Keratinocyte (primary cell): Measurements from ENCODE around the gene MAPK1IP1L. TPM values are rescaled to one million over a fixed set of nuclear protein-coding genes. Genes with fewer than 3 reads are reported as not detected.
A peak's percentile ranks its signal among the peaks of the same experiment; 100 is the strongest.

Source experiments
- DNase-seq: peaks from one replicate; pipeline ENCODE4 v3.0.0-alpha.2; 2011; ENCODE audit warnings: low read depth, missing footprints, low spot score
- FAIRE-seq: peaks from 2 replicates; lab custom pipeline; 2011; peaks lifted over from hg19 to GRCh38; lab: Jason Lieb, UNC
- H2AFZ ChIP-seq: 2 replicates; pipeline ENCODE4 v1.6.0; 2012; ENCODE audit warnings: low read length, control low read depth, inconsistent platforms; ENCODE audit not compliant: control insufficient read depth
- H3K27ac ChIP-seq: 2 replicates; pipeline ENCODE4 v1.5.1; 2011; ENCODE audit warnings: low read length; ENCODE audit not compliant: control insufficient read depth, insufficient read depth
- H3K27me3 ChIP-seq: 3 replicates; pipeline ENCODE4 v1.6.0; 2011; ENCODE audit warnings: low read length; ENCODE audit not compliant: control insufficient read depth, insufficient read depth; ENCODE audit errors: extremely low read depth
- H3K36me3 ChIP-seq, 2 experiments: 2 replicates in 1 of 2; 3 replicates in 1 of 2; pipeline ENCODE4 v1.5.1; 2011; ENCODE audit warnings: low read length in 2 of 2, mild to moderate bottlenecking in 1 of 2; ENCODE audit not compliant: control insufficient read depth in 2 of 2, insufficient read depth in 2 of 2; ENCODE audit errors: extremely low read depth in 1 of 2
- H3K4me1 ChIP-seq: 3 replicates; pipeline ENCODE4 v1.5.1; 2011; ENCODE audit warnings: low read length; ENCODE audit not compliant: control insufficient read depth, insufficient read depth; ENCODE audit errors: extremely low read depth
- H3K4me2 ChIP-seq: 3 replicates; pipeline ENCODE4 v1.6.0; 2011; ENCODE audit warnings: low read depth, low read length; ENCODE audit not compliant: control insufficient read depth, insufficient read depth; ENCODE audit errors: extremely low read depth
- H3K4me3 ChIP-seq, 3 experiments: fragments of 200-600 bp in 1 of 3; sonication (generic) in 1 of 3; 2 replicates in 2 of 3; 3 replicates in 1 of 3; pipeline ENCODE4 v1.5.1; 2011 to 2016; ENCODE audit warnings: low read length in 3 of 3, mild to moderate bottlenecking in 3 of 3, control low read depth in 2 of 3, inconsistent platforms in 1 of 3, low read depth in 1 of 3, mixed read lengths in 1 of 3, mixed run types in 1 of 3, moderate library complexity in 1 of 3; ENCODE audit not compliant: control insufficient read depth in 2 of 3, insufficient read depth in 2 of 3; ENCODE audit errors: extremely low read depth in 1 of 3
- H3K79me2 ChIP-seq: 2 replicates; pipeline ENCODE4 v1.6.0; 2012; ENCODE audit warnings: low read length; ENCODE audit not compliant: control insufficient read depth, insufficient read depth
- H3K9ac ChIP-seq: 3 replicates; pipeline ENCODE4 v1.6.0; 2011; ENCODE audit warnings: low read length; ENCODE audit not compliant: control insufficient read depth, insufficient read depth; ENCODE audit errors: extremely low read depth
- H3K9me1 ChIP-seq: 3 replicates; pipeline ENCODE4 v1.6.0; 2011; ENCODE audit warnings: low read length; ENCODE audit not compliant: control insufficient read depth, insufficient read depth; ENCODE audit errors: extremely low read depth
- H3K9me3 ChIP-seq: 2 replicates; pipeline ENCODE4 v1.5.1; 2012; ENCODE audit warnings: low read depth, low read length; ENCODE audit not compliant: control insufficient read depth
- H4K20me1 ChIP-seq: 3 replicates; pipeline ENCODE4 v1.6.0; 2011; ENCODE audit warnings: low read length; ENCODE audit not compliant: control insufficient read depth, insufficient read depth; ENCODE audit errors: extremely low read depth
- EZH2 ChIP-seq: IDR thresholded peaks from one replicate; pipeline ENCODE4 v1.6.1; 2012; ENCODE audit warnings: inconsistent platforms, mild to moderate bottlenecking, low read length, moderate library complexity
- dilution Hi-C: fragments of 300-500 bp; cut with MboI; formaldehyde crosslinking; loops from one replicate; pipeline ENCODE4 v1.7.0; 2020; ENCODE audit warnings: low sequenced_read_pairs; ENCODE audit not compliant: extremely low pct_ligation_motif_present
- polyA plus RNA-seq, 5 experiments: library from polyadenylated mRNA; depleted of rRNA in 3 of 5; stranded (reverse) in 3 of 5; stranded (forward) in 1 of 5; unstranded in 1 of 5; fragments of >200 nt; gene quantifications; 1 replicate in 1 of 5; 2 replicates in 3 of 5; 3 replicates in 1 of 5; pipeline versions ENCODE4 v1.2.1 to v1.2.3, GENCODE V29; 2011 to 2012; ENCODE audit warnings: missing spikeins in 2 of 5, low read depth in 1 of 5, low replicate concordance in 1 of 5
- TF ChIP-seq, protein P1 (sequence below), 3 experiments: IDR thresholded peaks in 1 of 3; conservative IDR thresholded peaks in 1 of 3; optimal IDR thresholded peaks in 1 of 3; 2 replicates in 2 of 3; 3 replicates in 1 of 3; pipeline versions ENCODE3 to v1.5.1; 2011; ENCODE audit warnings: low read length in 3 of 3, mild to moderate bottlenecking in 3 of 3, moderate library complexity in 2 of 3, control low read depth in 1 of 3, inconsistent platforms in 1 of 3; ENCODE audit not compliant: insufficient read depth in 2 of 3; ENCODE audit errors: extremely low read depth in 1 of 3

Gene MAPK1IP1L
- polyA plus RNA-seq, 1 donor (not counting 4 experiments of a cell fraction or from before 2014, with no cell fraction given) = 48.5 TPM

DNA sequence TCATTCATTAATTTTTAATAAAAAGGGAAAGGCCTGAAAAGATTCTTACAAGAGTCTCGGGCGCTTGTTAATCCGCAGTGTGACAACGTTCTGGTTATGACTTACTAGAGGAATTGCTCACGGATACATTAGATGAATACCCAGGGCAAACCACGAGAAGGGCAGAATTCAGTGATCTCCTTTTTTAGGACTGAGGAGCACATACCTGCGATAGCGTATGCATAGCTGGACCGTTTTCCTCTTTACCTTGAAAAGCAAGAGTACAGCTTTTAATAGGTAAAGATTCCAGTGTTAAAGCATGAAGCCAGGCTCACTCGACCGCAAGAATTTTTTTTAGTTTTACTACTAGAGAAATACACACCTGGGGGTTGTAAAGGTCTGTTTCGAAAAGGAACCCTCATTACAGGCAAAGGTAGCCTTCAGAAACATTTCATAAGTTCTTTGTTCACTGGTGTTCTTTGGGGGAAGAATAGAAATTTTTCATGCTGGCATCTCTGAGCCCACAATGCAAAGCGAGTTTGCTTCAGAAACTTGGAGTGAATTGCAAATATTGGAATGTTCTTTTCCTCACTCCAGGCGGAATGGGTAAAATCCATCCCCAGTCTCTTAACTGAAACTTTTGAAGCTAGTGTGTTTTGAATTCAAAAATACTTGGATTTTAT is 953 bp downstream of the MAPK1IP1L start:
- Histone ChIP-seq H3K9me3 (no peaks in the 10 kb centered on the region), H4K20me1 (peaks cover 5% of the 10 kb centered on the region), H3K9me1 (no peaks in the 10 kb centered on the region), H3K27ac (peak overlapping the region; percentile 99), H3K79me2 (peaks cover 58% of the 10 kb centered on the region), H3K9ac (peak overlapping the region; percentile 100), H2AFZ (no peak overlapping the region), H3K4me3 (peak overlapping the region; percentile 88 to 100 (median 97)), H3K4me1 (peaks cover 18% of the 10 kb centered on the region), H3K36me3 (peaks cover 0 to 14% of the 10 kb centered on the region in 2 experiments), H3K4me2 (peak overlapping the region; percentile 96), H3K27me3 (no peaks in the 10 kb centered on the region)
- peak; percentile 43 for FAIRE-seq
- TF ChIP-seq, protein P1, sequence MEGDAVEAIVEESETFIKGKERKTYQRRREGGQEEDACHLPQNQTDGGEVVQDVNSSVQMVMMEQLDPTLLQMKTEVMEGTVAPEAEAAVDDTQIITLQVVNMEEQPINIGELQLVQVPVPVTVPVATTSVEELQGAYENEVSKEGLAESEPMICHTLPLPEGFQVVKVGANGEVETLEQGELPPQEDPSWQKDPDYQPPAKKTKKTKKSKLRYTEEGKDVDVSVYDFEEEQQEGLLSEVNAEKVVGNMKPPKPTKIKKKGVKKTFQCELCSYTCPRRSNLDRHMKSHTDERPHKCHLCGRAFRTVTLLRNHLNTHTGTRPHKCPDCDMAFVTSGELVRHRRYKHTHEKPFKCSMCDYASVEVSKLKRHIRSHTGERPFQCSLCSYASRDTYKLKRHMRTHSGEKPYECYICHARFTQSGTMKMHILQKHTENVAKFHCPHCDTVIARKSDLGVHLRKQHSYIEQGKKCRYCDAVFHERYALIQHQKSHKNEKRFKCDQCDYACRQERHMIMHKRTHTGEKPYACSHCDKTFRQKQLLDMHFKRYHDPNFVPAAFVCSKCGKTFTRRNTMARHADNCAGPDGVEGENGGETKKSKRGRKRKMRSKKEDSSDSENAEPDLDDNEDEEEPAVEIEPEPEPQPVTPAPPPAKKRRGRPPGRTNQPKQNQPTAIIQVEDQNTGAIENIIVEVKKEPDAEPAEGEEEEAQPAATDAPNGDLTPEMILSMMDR (optimal IDR thresholded peaks at IDR 0.05 in 1 of 3, IDR thresholded peaks at IDR 0.05 in 1 of 3, conservative IDR thresholded peaks at IDR 0.05 in 1 of 3; ENCODE audit: extremely low read depth in 1 of 3, insufficient read depth in 2 of 3, low read length in 3 of 3) = no peak
- no peak for TF ChIP-seq EZH2
- dilution Hi-C loops = no loop called here
- DNase-seq = no peak

DNA sequence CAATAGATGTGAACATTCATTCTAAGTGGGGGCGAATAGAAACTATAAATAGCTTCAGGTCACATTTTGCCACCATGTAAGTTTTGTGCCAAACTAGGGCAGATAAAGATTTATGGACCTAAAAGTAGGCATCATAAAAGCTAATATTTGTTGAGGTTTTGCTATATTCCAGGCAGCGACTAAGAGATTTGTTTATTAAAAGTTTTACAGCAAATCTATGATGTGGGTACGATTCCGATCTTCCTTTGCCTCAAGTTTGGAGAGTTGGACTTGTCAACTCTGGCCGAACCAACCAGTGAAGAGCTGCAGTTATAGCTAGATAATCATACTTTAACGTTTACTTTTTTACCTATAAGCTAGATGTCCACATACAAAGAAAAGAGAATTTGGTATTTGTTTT is 1.6 kb downstream of the MAPK1IP1L start:
- H3K36me3 ChIP-seq = peaks cover 0 to 18% of the 10 kb centered on the region in 2 experiments
- TF ChIP-seq EZH2 = no peak
- TF ChIP-seq, protein P1 (optimal IDR thresholded peaks at IDR 0.05 in 1 of 3, IDR thresholded peaks at IDR 0.05 in 1 of 3, conservative IDR thresholded peaks at IDR 0.05 in 1 of 3; ENCODE audit: extremely low read depth in 1 of 3, insufficient read depth in 2 of 3, low read length in 3 of 3) = no peak
- H3K9me3 ChIP-seq = no peaks in the 10 kb centered on the region
- dilution Hi-C loops = no loop called here
- no peaks in the 10 kb centered on the region for H3K27me3 ChIP-seq
- DNase-seq = no peak
- H3K79me2 ChIP-seq = peaks cover 64% of the 10 kb centered on the region
- no peaks in the 10 kb centered on the region for H3K9me1 ChIP-seq
- H2AFZ ChIP-seq = no peak overlapping the region
- H3K4me2 ChIP-seq = peak overlapping the region; percentile 96
- H3K4me1 ChIP-seq = peaks cover 18% of the 10 kb centered on the region
- no peak for FAIRE-seq
- H4K20me1 ChIP-seq = peaks cover 5% of the 10 kb centered on the region
- peak overlapping the region; percentile 100 for H3K9ac ChIP-seq
- peak overlapping the region; percentile 88 to 100 (median 97) for H3K4me3 ChIP-seq
- peak overlapping the region; percentile 99 for H3K27ac ChIP-seq
